PFSK-1 (cell line): ENCODE data around the gene ARHGEF2.

Source experiments
- FOXP2 ChIP-seq: optimal IDR thresholded peaks from 2 replicates; pipeline ENCODE3; 2011; ENCODE audit warnings: borderline replicate concordance, control low read depth, inconsistent platforms; ENCODE audit not compliant: insufficient read depth; ENCODE audit errors: extremely low read length, extremely low read depth
- POLR2AphosphoS5 ChIP-seq: IDR thresholded peaks from 2 replicates; pipeline ENCODE4 v1.6.1; 2012; ENCODE audit warnings: low read depth, mild to moderate bottlenecking, control low read depth, low read length, moderate library complexity
- REST ChIP-seq, 2 experiments: IDR thresholded peaks; 2 replicates each; pipeline versions ENCODE4 v1.6.1 to v1.8.0; 2011 to 2012; ENCODE audit warnings: low read depth in 2 of 2, low read length in 2 of 2, control low read depth in 1 of 2, inconsistent platforms in 1 of 2, mild to moderate bottlenecking in 1 of 2, moderate library complexity in 1 of 2; ENCODE audit not compliant: insufficient read depth in 1 of 2
- SIN3A ChIP-seq: IDR thresholded peaks from 2 replicates; pipeline ENCODE4 v1.6.1; 2012; ENCODE audit warnings: mild to moderate bottlenecking, low read length, moderate library complexity, borderline replicate concordance; ENCODE audit not compliant: insufficient read depth
- TAF1 ChIP-seq: IDR thresholded peaks from 2 replicates; pipeline ENCODE4 v1.6.1; 2012; ENCODE audit warnings: low read length, control low read depth, borderline replicate concordance; ENCODE audit not compliant: insufficient read depth

The ARHGEF2 gene

GRCh38 chr1:155911156-155912055, 66.9 kb downstream of the ARHGEF2 start, which contains the start of gene RIT1:
Gene RIT1, minus strand, starts transcription at chr1:155911349. Its CDS starts 588 bp downstream, at chr1:155910761.
- TF ChIP-seq REST (IDR thresholded peaks at IDR 0.05; ENCODE audit: insufficient read depth in 1 of 2, low read depth in 2 of 2, low read length in 2 of 2): no peak
- peak; percentile 90 for TF ChIP-seq SIN3A
- TF ChIP-seq FOXP2: peak; percentile 35
- 0 out of 2 replicates have a peak, but pooled peaks have one; percentile 47 for TF ChIP-seq TAF1
- peak; percentile 73 for TF ChIP-seq POLR2AphosphoS5

- TF ChIP-seq POLR2AphosphoS5 (no peak), TAF1 (no peak), SIN3A (no peak), REST (IDR thresholded peaks at IDR 0.05; ENCODE audit: insufficient read depth in 1 of 2, low read depth in 2 of 2, low read length in 2 of 2) (no peak), FOXP2 (no peak)
These were observed 67.7 kb downstream of the ARHGEF2 start for GRCh38 chr1:155910621-155911121.

- TF ChIP-seq TAF1 (no peak), POLR2AphosphoS5 (no peak), REST (IDR thresholded peaks at IDR 0.05; ENCODE audit: insufficient read depth in 1 of 2, low read depth in 2 of 2, low read length in 2 of 2) (no peak), FOXP2 (no peak), SIN3A (no peak)
These were observed 68.5 kb downstream of the ARHGEF2 start for GRCh38 chr1:155909894-155910293.

- TF ChIP-seq FOXP2 (no peak), TAF1 (no peak), SIN3A (no peak), POLR2AphosphoS5 (no peak), REST (IDR thresholded peaks at IDR 0.05; ENCODE audit: insufficient read depth in 1 of 2, low read depth in 2 of 2, low read length in 2 of 2) (no peak)
These were observed 74.1 kb downstream of the ARHGEF2 start for GRCh38 chr1:155904261-155904660.
